ENCODE results near the gene FMO3.

The FMO3 gene

GRCh38 chr1:171084870-171085269, 5.8 kb upstream of the FMO3 start:
- Histone ChIP-seq H3K36me3 (replicated peaks; ENCODE audit: low read depth, low read length) (no peaks in the 10 kb centered on the region), H3K9ac (ENCODE audit: low read length) (no peak overlapping the region), H3K4me3 (ENCODE audit: low read length) (no peak overlapping the region), H3K27me3 (ENCODE audit: low read depth, low read length) (no peaks in the 10 kb centered on the region), H3K27ac (ENCODE audit: low read length) (no peak overlapping the region), H3K4me2 (ENCODE audit: low read length) (no peak overlapping the region), H4K20me1 (ENCODE audit: insufficient read depth, low read length) (no peaks in the 10 kb centered on the region), H3K4me1 (ENCODE audit: low read length) (peaks cover 15% of the 10 kb centered on the region), H3K79me2 (ENCODE audit: low read length) (no peaks in the 10 kb centered on the region), H2AFZ (ENCODE audit: low read depth, low read length) (no peak overlapping the region), H3K9me3 (ENCODE audit: insufficient read depth, low read length) (no peaks in the 10 kb centered on the region)
- TF ChIP-seq, protein P1, sequence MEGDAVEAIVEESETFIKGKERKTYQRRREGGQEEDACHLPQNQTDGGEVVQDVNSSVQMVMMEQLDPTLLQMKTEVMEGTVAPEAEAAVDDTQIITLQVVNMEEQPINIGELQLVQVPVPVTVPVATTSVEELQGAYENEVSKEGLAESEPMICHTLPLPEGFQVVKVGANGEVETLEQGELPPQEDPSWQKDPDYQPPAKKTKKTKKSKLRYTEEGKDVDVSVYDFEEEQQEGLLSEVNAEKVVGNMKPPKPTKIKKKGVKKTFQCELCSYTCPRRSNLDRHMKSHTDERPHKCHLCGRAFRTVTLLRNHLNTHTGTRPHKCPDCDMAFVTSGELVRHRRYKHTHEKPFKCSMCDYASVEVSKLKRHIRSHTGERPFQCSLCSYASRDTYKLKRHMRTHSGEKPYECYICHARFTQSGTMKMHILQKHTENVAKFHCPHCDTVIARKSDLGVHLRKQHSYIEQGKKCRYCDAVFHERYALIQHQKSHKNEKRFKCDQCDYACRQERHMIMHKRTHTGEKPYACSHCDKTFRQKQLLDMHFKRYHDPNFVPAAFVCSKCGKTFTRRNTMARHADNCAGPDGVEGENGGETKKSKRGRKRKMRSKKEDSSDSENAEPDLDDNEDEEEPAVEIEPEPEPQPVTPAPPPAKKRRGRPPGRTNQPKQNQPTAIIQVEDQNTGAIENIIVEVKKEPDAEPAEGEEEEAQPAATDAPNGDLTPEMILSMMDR (IDR thresholded peaks at IDR 0.05; ENCODE audit: low read depth, low read length): no peak
- TF ChIP-seq EZH2phosphoT487 (IDR thresholded peaks at IDR 0.05; ENCODE audit: low read depth): no peak

DNA sequence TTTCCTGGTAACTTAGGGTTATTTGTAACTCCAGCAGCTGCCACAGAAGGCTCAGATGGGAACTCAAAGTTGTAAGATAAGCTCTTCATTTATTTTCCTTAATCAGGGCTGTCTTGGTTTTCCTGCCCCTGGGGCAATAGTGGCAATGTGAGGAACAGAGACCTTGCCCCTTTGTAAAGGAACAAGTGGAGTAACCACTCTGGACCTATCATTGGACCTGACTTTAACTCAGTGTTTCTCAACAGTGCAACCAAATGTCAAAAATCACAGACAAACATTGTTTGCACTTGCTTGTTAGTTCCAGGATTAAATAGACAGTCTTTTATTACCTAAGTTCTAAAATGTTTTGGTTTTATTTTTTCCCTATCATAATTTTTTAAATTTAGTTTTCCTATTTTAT, 2.8 kb upstream of the FMO3 start:
- no peak overlapping the region for H3K9ac ChIP-seq (ENCODE audit: low read length)
- H3K4me3 ChIP-seq (ENCODE audit: low read length): no peak overlapping the region
- no peak overlapping the region for H3K27ac ChIP-seq (ENCODE audit: low read length)
- H3K9me3 ChIP-seq (ENCODE audit: insufficient read depth, low read length): no peaks in the 10 kb centered on the region
- no peaks in the 10 kb centered on the region for H4K20me1 ChIP-seq (ENCODE audit: insufficient read depth, low read length)
- H3K27me3 ChIP-seq (ENCODE audit: low read depth, low read length): no peaks in the 10 kb centered on the region
- H3K4me2 ChIP-seq (ENCODE audit: low read length): no peak overlapping the region
- H3K79me2 ChIP-seq (ENCODE audit: low read length): no peaks in the 10 kb centered on the region
- no peaks in the 10 kb centered on the region for H3K4me1 ChIP-seq (ENCODE audit: low read length)
- TF ChIP-seq, protein P1 (IDR thresholded peaks at IDR 0.05; ENCODE audit: low read depth, low read length): no peak
- no peak for TF ChIP-seq EZH2phosphoT487 (IDR thresholded peaks at IDR 0.05; ENCODE audit: low read depth)
- H2AFZ ChIP-seq (ENCODE audit: low read depth, low read length): no peak overlapping the region
- no peaks in the 10 kb centered on the region for H3K36me3 ChIP-seq (replicated peaks; ENCODE audit: low read depth, low read length)

- Histone ChIP-seq H2AFZ (ENCODE audit: low read depth, low read length) (no peak overlapping the region), H3K4me2 (ENCODE audit: low read length) (no peak overlapping the region), H3K79me2 (ENCODE audit: low read length) (no peaks in the 10 kb centered on the region), H3K27me3 (ENCODE audit: low read depth, low read length) (no peaks in the 10 kb centered on the region), H3K36me3 (replicated peaks; ENCODE audit: low read depth, low read length) (no peaks in the 10 kb centered on the region), H3K9ac (ENCODE audit: low read length) (no peak overlapping the region), H3K27ac (ENCODE audit: low read length) (no peak overlapping the region), H3K4me3 (ENCODE audit: low read length) (no peak overlapping the region), H3K4me1 (ENCODE audit: low read length) (no peaks in the 10 kb centered on the region), H4K20me1 (ENCODE audit: insufficient read depth, low read length) (no peaks in the 10 kb centered on the region), H3K9me3 (ENCODE audit: insufficient read depth, low read length) (no peaks in the 10 kb centered on the region)
- TF ChIP-seq, protein P1 (IDR thresholded peaks at IDR 0.05; ENCODE audit: low read depth, low read length): no peak
- TF ChIP-seq EZH2phosphoT487 (IDR thresholded peaks at IDR 0.05; ENCODE audit: low read depth): no peak
Measured at GRCh38 chr1:171103862-171104261, 13.2 kb downstream of the FMO3 start.

DNA sequence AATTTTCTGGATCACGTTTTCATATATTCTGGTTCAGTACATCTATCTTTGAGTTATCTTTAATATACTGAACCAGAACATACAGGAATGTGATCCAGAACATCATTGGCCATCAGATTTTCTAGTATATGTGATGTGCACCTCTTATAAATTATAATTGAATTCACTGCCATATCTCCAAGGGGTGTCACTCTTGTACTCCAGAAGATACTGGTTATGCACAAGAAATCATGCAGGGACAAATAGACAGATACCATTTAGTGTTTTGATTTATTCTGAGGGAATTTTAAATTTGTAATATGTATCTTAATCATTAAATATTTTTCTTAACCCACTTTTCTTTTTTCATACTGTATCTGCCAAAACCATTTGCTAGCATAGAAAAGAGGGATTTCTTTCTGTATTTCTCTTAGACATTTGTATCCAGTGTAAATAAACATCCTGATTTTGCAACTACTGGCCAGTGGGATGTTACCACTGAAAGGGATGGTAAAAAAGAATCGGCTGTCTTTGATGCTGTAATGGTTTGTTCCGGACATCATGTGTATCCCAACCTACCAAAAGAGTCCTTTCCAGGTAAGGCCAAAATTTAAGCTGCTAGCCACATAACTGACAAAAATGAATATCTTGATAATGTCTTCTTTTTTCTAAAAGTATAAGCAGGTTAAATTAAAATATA, 16.7 kb downstream of the FMO3 start:
- H3K4me1 ChIP-seq (ENCODE audit: low read length): peaks cover 7% of the 10 kb centered on the region
- H3K27me3 ChIP-seq (ENCODE audit: low read depth, low read length): no peaks in the 10 kb centered on the region
- H4K20me1 ChIP-seq (ENCODE audit: insufficient read depth, low read length): no peaks in the 10 kb centered on the region
- no peaks in the 10 kb centered on the region for H3K79me2 ChIP-seq (ENCODE audit: low read length)
- TF ChIP-seq, protein P1 (IDR thresholded peaks at IDR 0.05; ENCODE audit: low read depth, low read length): no peak
- no peak for TF ChIP-seq EZH2phosphoT487 (IDR thresholded peaks at IDR 0.05; ENCODE audit: low read depth)
- H3K4me3 ChIP-seq (ENCODE audit: low read length): no peak overlapping the region
- H3K27ac ChIP-seq (ENCODE audit: low read length): no peak overlapping the region
- no peak overlapping the region for H2AFZ ChIP-seq (ENCODE audit: low read depth, low read length)
- H3K36me3 ChIP-seq (replicated peaks; ENCODE audit: low read depth, low read length): no peaks in the 10 kb centered on the region
- no peak overlapping the region for H3K9ac ChIP-seq (ENCODE audit: low read length)
- no peaks in the 10 kb centered on the region for H3K9me3 ChIP-seq (ENCODE audit: insufficient read depth, low read length)
- H3K4me2 ChIP-seq (ENCODE audit: low read length): no peak overlapping the region

Measured in OCI-LY3 (cell line).